ENCODE data around the gene CDH23.

The CDH23 gene

DNA sequence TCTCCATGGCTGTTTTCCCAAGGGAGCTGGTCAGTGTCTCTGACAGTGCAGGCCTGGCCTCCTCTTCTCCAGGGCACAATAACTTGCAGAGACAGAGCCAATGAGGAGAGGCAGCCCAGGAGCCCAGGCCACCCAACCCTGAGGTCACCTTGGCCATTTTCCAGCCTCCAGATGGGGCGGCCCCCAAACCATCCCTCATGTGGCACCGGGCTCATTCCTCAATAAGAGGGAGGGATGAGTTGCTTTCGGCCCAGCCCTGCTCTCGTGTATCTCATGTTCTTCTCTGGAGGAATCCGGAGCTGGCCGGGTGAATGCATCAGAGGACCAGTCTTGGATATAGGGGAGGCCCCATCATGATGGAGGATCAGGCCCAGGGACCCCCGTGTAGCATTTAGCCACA lies 223.9 kb downstream of the CDH23 start:
- peak in 1 of 51 donors; percentile 24 for DNase-seq

DNA sequence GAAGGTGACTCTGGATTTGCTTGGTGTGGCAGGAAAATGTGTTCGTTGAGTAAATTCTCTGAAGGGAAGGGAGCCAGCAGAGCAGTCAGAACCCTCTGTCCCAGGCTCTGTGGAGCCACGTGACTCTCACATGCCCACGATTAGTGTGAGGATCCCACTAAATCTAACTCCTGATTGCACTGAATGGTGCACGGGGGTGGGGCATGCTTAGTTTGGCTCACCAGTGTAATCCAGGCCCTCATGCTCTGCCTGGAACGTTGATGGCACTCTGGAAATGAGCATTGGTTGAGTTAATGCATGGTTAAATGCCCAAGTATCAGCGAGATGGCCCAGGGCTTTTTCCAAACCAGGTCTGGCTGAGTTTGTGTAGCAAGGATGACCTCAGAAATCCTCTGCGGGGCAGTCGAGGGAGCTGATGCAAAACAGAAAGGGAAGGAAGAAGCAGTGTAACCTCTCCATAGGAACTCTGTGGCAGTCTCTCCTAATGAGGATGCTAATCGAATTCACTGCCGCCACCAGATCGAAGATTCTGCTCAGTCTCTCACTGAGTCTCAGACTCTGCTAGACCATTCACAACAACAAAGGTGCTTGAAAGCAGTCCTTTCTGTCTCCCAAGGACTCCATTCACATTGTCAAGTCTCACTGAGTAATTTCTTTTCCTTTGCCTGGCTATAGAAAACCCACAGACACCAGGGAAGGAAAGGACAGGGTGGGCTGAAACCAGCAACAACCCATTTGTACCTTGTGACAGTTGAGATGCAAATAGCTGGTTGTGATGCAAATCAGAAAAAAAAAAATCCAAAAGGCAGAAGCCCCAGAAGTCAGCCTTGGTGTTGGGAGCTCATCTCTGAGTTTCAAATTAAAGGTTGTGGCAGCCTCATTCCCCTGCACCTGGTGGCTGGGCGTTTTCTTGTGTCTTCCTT lies 224.8 kb downstream of the CDH23 start:
- DNase-seq, result peak in 30 of 51 donors; percentile 6 to 75 (median 46)

DNA sequence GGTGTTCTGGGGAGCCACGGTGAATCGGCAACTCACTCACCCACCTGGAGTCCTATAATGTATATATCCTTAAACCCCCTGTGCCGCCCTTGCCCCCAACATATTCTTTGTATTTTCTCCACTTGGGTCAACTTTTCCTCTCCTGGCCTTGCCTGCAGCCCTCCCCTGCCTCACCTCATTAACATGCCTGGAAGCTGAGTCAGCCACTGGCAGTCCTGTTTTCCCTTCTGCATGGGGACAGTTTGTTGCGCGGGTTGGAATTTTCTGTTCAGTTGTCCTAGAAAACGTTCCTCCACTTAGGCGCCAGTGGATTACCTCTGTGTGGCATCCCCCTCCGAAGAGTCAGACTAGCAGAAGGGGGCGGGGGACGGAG lies 225.4 kb downstream of the CDH23 start:
- peak in 31 of 51 donors; percentile 6 to 76 (median 36) for DNase-seq

DNA sequence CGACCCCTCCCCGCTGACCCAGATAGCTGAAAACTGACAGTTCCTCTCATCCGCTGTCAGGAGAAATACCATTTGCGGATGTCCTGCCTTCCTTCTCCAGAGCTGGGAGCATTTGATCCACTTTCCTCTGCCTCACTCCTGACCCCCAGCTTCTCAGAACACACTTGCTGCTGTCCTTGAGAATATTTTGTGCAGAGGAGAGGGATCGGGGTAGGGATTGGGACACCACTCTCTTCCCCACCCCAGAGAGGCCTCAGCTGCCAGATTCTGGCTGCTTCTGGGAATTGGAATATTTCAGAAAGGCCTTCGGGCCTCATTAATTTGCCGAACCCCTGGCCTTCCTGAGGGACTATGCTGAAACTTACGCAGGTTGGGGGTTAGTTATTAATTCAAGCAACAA lies 225.9 kb downstream of the CDH23 start:
- DNase-seq, result no peak

DNA sequence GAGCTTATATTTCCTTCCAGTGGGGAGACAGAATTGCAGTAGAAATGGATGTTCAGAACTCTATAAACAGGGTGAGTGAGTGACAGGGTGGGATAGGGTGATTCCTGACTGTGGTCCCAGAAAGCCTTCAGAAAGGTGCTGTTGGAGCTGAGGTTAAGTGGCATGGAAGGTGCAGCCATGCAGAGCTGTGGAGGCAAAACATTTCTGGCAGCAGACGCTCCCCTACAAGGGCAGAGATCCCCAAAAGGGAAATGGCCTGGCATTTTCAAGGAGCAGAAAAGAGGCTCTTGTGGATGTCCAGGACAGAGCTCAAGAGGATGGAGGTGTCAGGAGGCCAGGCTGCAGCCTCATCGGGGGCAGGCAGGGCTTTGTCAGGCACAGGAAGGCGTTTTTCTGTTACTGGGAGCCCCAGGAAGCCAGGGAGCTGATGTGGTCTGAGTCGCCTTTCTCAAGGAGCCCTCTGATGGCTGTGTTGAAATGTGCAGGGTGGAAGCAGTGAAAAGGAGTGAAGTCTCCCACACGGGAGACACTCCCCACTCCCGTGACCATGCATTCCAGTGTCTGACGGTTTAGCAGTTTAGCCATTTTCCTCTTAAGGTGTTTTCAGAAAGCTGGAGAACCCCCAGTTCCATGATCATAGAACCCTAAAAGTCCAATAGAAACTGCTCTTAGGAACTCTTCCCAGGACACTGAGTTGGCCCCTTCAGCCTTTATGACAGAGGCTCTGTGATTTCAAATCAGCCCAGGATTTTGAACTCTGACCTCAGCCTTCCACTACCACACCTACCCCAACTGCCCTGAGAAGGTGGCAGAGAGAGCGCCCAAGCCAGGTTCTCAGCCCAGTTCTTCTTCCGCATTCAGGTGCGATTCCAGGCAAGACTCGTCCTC lies 226.6 kb downstream of the CDH23 start:
- peak in 26 of 51 donors; percentile 9 to 54 (median 26) for DNase-seq

DNA sequence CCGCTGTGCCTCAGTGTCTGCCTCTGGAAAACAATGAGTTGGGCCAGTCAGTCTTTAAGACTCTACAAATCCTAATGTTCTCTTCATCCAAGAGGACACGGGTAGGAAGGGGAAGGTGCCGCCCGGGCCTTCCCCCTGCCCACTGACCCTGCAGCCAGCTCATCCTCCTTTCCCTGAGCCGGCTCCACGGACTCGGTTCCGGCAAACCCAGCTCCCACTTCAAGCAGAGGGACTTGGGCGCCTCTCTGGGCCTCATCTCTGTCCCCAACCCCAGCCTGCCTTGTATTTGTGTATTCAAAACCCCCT lies 227.2 kb downstream of the CDH23 start:
- DNase-seq, result no peak

DNA sequence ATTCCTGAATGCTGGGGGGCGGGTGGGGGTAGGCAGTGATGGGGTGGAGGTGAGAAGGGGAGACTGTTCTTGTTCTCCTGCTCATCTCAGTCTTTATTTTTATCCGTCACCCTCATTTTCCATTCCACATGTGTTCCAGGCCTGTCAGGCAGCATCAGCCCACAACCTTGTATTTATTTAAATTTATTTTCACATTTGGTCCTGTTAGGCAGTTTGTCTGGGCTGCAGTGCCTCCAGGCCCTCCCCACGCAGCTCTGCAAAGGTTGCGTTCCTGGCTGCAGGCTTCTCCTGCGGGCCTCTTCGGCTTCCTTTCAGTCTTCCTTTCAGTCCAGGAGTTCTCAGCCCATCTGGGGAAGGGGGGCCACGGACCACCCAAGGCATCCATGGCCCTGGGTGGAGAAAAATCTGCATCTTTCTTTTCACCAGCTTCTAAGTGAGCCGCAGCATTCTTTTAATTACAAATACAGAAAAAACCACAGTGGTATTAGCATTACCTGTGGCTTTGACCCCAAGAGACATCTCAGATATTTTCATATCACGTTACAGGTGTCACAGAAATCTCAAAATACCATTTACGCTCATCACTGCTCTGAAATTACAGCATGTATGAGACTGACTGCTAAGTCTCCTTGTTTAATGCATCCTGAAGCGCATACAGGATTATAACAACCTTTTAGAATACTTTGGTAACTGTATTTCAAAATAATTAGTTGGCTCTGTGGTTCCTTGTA lies 228.9 kb downstream of the CDH23 start:
- DNase-seq, result no peak

DNA sequence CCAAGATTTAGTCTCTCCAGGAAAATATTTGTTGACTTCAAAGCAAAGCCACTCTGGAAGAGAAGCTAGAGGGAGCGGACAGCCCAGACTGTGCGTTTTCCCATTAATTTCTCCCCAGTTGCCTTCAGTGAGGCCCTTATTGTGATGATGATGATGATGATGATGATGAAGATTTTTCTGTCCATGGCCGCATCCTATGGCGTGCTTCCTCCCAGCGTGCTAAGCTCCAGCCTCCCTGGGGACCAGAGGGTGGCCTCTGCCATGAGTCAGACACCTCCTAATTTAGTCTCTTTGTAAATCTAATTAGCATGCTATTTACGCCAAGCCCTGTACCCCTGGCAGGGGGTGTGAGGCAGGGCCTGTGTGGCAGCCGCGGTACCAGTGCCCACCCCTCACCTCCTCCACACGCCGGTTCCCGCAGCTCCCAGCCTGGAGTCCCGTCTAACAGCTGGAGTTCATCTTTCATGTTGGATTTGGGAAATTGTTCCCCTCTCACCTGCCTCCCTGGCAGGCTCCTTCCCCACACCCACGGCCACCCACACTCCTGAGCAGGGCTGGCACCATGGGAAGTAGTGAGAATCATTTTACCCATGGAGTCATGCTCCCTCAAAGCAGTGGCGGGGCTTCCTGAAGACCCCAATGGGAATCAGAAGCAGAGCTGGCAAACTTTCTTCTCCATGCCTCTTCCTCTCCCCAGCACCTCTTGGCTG lies 230.7 kb downstream of the CDH23 start:
- no peak for DNase-seq

DNA sequence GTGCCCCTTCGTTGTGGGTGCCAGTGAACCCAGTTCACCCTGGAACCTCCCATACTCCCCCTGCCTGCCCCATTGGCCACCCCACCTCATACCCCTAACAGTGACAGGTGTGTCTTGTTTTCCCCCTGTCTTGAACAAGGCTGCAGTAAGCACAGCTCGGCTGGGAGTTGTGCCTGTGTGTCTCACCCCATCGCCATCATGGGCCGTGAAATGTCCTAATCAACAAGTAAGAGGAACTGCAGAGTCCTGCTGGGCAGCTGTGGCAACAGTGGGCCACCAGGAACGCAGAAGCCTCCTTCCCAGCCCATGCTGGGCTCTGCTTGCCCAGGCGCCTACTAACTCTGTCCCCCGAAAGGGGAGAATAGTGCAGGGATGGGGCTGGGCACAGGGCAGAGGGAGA lies 231.2 kb downstream of the CDH23 start:
- no peak for DNase-seq

DNA sequence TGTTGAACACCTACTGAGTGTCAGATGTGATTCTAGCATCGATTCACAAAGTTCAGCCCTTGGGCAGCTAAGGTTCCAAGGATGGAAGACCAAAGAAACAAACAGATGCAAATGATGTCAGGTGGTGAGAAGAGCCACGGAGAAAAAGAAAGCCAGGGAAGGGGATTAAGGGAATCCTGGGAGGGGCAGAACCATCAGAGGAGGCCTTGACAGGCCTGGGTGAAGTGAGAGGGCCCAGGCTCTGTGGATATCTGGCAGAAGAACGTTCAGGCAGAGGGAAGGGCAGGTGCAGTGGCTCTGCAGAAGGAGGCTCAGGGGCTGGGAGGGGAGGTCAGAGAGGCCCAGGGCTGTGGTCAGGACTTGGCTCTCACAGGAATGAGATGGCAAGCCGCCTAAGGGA lies 232.4 kb downstream of the CDH23 start:
- DNase-seq, result no peak

DNA sequence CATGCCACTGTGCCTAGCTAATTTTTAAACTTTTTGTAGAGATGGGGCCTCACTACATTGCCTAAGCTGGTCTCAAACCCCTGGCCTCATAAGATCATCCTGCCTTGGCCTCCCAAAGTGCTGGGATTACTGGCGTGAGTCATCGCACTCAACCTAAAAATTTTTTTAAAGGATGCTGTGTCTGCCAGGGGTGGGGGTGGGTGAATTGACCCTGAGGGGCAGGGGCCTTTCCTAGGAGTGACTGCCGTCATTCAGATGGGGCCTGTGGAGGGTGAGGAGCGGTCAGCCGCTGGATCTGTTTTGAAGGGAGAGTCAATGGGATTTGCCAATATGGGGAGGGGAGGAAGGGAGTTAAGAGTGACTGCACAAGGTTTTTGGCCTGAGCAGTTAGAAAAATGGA lies 233.4 kb downstream of the CDH23 start:
- DNase-seq, result no peak

DNA sequence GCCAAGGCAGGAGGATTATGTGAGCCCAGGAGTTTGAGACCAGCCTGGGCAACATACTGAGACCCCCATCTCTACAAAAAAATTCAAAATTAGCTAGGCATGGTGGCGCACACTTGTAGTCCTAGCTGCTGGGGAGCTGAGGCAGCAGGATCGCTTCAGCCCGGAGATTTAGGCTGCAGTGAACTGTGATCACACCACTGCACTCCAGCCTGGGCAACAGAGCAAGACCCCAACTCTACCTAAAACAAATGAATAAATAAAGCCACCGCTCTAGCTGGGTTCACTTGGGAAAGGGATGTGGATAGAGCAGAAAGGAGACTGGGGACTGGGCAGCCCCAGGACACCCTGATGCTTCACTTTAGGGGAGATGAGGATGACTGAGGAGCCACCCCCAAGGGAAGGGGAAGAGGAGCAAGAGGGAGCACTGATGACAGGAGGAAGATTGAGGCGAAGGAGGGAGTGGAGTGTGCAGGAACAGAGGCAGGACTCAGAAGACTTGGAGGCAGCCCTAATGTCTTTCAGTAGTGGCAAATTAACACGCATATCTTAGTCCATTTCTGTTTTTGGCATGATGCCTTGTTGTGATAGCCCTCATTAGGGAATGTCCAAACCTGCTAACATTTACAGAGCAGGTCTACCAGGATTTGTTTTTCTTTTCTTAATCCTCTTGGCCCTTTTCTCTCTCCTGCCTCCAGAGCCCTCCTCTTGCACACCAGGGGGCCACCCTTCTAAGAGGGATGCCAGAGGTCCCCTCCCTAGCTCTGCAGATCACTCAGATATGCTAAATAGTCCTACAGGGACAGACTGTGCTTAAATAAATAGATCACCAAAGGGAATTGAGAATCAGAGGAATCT lies 234.5 kb downstream of the CDH23 start:
- DNase-seq, result no peak

DNA sequence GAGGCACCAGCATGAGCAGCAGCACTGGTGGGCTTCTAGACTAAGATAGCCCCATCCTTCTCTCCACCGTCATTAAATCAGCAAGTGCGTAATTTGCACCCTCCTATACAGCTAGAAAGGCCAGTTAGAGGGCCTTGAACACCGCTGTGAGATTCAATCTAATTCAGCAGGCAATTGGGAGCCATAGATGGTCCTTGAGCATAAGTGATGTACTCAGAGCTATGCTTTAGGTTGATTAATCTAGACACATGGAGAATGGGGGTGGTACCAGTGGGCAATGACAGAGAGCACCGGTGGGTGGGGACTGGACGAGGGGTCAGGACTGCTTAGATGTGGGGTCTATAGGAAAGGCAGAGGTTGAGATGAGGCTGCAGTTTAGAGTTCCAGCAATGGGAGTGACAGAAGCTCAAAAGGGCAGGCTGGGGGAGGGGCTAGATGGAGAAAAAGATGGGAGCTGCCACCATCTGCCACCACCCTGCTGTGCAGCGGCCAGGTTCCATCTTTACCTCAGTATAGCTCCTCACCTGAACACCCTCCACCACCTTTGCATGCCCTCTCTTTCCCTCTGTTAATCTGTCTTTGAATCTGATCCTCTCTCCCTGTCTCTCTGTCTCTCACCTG lies 235.6 kb downstream of the CDH23 start:
- no peak for DNase-seq

DNA sequence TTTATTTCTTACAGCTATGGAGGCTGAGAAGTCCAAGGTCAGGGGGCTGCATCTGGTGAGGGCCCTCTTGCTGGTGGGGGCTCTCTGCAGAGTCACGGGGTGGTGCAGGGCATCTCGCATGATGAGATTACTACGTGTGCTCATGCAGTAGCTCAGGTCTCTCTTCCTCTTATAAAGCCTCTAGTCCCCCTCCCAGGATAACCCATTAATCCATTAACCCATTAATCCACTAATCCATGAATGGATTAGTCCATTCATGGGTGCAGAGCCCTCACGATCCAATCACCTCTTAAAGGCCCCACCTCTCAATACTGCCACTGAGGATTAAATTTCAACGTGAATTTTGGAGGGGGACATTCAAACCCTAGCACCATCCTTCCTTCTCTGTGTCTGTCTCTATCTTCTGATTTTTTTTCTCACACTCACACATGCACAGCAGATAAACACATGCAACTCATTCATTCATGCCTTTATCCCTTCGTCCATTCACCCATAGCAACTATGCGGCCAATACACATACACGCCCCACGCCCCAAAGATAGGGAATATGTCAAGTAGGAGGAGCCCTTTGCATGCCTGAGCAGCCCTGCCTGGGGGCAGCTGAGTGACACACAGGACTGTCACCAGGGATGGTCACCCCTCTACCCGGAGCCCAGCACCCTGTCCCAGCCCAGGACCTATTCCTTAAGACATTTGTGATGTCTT lies 236.3 kb downstream of the CDH23 start:
- DNase-seq, result no peak

DNA sequence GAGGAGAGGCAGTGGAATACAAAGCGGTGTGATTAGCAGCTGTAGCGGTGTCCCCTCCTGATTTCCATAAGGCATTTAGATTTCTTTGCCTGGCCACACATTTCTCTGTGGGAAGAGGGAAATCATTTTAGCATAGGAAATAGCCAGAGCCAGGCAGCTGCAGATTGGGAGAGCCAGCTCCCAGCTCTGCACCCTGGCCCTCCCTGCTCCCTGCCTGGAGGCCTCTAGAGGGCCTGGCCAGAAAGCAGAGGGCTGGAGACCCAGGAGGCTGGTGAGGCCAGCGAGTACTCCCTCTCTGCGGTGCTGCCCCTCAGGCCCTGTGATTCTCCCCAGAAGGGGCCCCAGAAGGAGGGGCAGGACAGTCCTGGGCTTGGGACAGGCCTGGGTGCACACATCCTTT lies 237.2 kb downstream of the CDH23 start:
- no peak for DNase-seq

DNA sequence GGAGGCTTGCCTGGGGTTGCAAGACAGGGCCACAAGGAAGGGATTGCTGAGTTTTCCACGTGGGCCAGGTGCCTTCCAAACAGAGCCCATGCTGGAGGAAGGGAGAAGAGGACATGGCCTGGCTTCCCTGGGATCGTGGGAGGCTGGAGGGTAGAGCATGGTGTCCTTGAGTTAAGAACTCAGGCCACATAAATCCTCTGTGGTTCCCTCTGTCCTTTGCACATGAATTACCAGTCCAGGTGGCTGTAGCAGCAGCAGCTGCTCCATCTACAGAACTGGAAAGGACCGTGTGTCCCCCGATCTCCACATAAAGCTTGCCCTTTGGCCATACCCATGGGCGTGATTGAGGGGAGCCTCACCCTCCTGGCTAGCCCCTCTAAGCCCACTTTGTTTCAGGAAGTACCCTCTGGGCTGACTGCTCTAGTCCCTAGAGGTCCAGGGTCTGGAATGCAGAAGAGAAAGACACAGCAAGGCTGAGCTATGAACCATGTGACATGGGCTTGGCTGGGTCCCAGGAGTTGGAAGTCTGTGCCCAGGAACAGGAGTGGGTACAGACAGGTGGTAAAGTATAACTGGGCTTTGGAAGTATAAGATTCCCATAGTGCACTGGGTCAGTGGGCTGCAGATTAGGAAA lies 237.9 kb downstream of the CDH23 start:
- DNase-seq, result peak in 11 of 51 donors; percentile 4 to 34 (median 14)

DNA sequence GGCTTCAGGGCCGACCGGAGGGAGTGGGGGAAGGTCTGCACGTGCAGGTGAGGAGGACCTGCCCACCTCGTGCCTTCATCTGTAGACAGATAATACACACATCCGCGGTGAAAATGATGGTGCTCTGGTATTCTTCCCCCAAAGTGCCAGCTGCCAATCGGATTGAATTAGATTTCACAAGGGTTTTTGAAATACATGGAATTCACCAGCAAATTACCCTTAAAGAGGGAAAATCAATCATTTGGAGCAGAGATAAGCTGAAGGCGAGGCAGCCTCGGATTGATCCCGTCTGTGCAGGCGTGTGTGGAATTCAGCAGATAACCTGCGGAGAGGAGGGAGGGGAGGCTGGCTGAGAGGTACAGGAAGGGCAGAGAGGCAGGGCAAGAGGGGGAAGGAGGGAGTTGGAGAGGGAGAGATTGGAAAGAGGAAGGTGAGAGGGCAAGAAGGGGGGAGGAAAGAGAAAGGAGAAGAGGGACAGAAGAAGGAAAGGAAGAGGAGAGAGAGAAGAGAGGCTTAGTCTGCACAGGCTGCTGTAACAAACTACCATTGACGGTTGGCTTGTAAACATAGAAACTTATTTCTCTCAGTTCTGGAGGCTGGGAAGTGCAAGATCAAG lies 238.6 kb downstream of the CDH23 start:
- no peak for DNase-seq

DNA sequence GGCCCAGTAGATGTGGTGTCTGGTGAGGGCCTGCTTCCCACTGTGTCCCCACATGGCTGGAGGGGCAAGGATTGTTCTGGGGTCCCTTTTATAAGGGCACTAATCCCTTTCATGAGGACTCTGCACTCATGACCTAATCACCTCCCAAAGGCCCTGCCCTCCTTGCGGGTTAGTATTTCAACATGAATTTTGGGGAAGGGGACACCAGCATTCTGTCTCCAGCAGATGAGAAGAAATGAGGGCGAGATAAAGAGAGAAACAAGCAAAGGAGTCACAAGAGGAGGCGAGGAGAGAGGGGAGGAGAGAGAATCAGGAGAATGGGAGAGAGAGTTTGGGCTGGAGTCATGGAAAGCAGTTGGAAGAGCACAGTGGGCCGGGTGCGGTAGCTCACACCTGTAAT lies 239.1 kb downstream of the CDH23 start:
- no peak for DNase-seq

All from hypothalamus (tissue), 51 donors.